DND-41 (cell line): ENCODE measurements around the gene L3MBTL3.

Source experiments
- CTCF ChIP-seq: IDR thresholded peaks from 2 replicates; pipeline ENCODE4 v1.5.1; 2012; ENCODE audit warnings: borderline replicate concordance, low read length, moderate library complexity, mild to moderate bottlenecking; ENCODE audit not compliant: poor library complexity, severe bottlenecking; ENCODE audit errors: extremely low read depth
- EZH2 ChIP-seq: IDR thresholded peaks from 3 replicates; pipeline ENCODE4 v1.6.1; 2012; ENCODE audit warnings: borderline replicate concordance, low read depth, mild to moderate bottlenecking, moderate library complexity, low read length, inconsistent platforms; ENCODE audit not compliant: severe bottlenecking

- TF ChIP-seq CTCF, result no peak
- no peak for TF ChIP-seq EZH2
Observed at GRCh38 chr6:130132286-130132701, 113.9 kb downstream of the L3MBTL3 start.
